ENCODE measurements around the gene ALK. TPM values are rescaled to one million over a fixed set of nuclear protein-coding genes. Genes with fewer than 3 reads are reported as not detected.

The ALK gene
- polyA plus RNA-seq, 2 of the 4 experiments (the other 2 are of a cell fraction): not detected

- TF ChIP-seq, protein P1, sequence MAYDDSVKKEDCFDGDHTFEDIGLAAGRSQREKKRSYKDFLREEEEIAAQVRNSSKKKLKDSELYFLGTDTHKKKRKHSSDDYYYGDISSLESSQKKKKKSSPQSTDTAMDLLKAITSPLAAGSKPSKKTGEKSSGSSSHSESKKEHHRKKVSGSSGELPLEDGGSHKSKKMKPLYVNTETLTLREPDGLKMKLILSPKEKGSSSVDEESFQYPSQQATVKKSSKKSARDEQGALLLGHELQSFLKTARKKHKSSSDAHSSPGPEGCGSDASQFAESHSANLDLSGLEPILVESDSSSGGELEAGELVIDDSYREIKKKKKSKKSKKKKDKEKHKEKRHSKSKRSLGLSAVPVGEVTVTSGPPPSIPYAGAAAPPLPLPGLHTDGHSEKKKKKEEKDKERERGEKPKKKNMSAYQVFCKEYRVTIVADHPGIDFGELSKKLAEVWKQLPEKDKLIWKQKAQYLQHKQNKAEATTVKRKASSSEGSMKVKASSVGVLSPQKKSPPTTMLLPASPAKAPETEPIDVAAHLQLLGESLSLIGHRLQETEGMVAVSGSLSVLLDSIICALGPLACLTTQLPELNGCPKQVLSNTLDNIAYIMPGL (CRISPR knock-in tag; IDR thresholded peaks at IDR 0.05; ENCODE audit: borderline replicate concordance): no peak
- no peak for TF ChIP-seq MAX (IDR thresholded peaks at IDR 0.05)
- no peak for TF ChIP-seq ELK1 (IDR thresholded peaks at IDR 0.05; ENCODE audit: low read depth, low read length)
- TF ChIP-seq POLR2A (IDR thresholded peaks at IDR 0.05; ENCODE audit: low read length): no peak
- TF ChIP-seq HOXA7 (CRISPR knock-in tag; IDR thresholded peaks at IDR 0.05): no peak
- TF ChIP-seq NPAS2 (CRISPR knock-in tag; IDR thresholded peaks at IDR 0.05; ENCODE audit: borderline replicate concordance): no peak
Observed at GRCh38 chr2:29370581-29371125, 550.7 kb downstream of the ALK start (continued).

GRCh38 chr2:29370173-29370572 lies 551.2 kb downstream of the ALK start:
- FAIRE-seq: no peak
- H3K27ac ChIP-seq: no peak overlapping the region
- 4% methylated on average over 4 of the region's 4 CpGs for WGBS (ENCODE audit: missing lambda C conversion rate)
- ChIA-PET POLR2A (no interaction called here), CTCF (interaction anchor here (1.1 to 1.5 kb wide), 3 partner anchors 9 to 16 kb away, joined by 3 to 4 read pairs (median 3); no protein-coding TSS in a partner anchor)
- no peak overlapping the region for H3K4me2 ChIP-seq
- no peaks in the 10 kb centered on the region for H3K4me1 ChIP-seq
- DNase-seq (ENCODE audit: low read depth in 1 of 2, low spot score in 1 of 2): no peak
- no peak; a peak in 1 of 6 replicates for ATAC-seq
- no peak for TF ChIP-seq SMC3 (IDR thresholded peaks at IDR 0.05)
- TF ChIP-seq RNF2 (IDR thresholded peaks at IDR 0.05; ENCODE audit: borderline replicate concordance, low read depth): no peak
- TF ChIP-seq SREBF2 (IDR thresholded peaks at IDR 0.05): no peak
- no peak for TF ChIP-seq JUN (IDR thresholded peaks at IDR 0.05)
- TF ChIP-seq MAX (IDR thresholded peaks at IDR 0.05): no peak
- no peak for TF ChIP-seq ATOH8 (CRISPR knock-in tag; IDR thresholded peaks at IDR 0.05; ENCODE audit: low read depth)
- TF ChIP-seq PHF8 (IDR thresholded peaks at IDR 0.05; ENCODE audit: borderline replicate concordance, low read depth): no peak
- no peak for TF ChIP-seq PBX3 (IDR thresholded peaks at IDR 0.05)
- TF ChIP-seq NFE2L2 (conservative IDR thresholded peaks at IDR 0.05; ENCODE audit: low read length): no peak
- TF ChIP-seq MYC (IDR thresholded peaks at IDR 0.05; ENCODE audit: borderline replicate concordance, low read length): no peak
- TF ChIP-seq, protein P2, sequence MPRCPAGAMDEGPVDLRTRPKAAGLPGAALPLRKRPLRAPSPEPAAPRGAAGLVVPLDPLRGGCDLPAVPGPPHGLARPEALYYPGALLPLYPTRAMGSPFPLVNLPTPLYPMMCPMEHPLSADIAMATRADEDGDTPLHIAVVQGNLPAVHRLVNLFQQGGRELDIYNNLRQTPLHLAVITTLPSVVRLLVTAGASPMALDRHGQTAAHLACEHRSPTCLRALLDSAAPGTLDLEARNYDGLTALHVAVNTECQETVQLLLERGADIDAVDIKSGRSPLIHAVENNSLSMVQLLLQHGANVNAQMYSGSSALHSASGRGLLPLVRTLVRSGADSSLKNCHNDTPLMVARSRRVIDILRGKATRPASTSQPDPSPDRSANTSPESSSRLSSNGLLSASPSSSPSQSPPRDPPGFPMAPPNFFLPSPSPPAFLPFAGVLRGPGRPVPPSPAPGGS (IDR thresholded peaks at IDR 0.05): no peak
- TF ChIP-seq ELK1 (IDR thresholded peaks at IDR 0.05; ENCODE audit: low read depth, low read length): no peak
- TF ChIP-seq KDM5A (IDR thresholded peaks at IDR 0.05): no peak
- no peak for TF ChIP-seq RAD21 (conservative IDR thresholded peaks at IDR 0.05 in 1 of 2, IDR thresholded peaks at IDR 0.05 in 1 of 2)
- no peaks in the 10 kb centered on the region for H3K9me3 ChIP-seq
- no peak overlapping the region for H3K4me3 ChIP-seq

All from A549 (cell line).